HG03108 (cell line): ENCODE data around the gene ATXN8OS.
"Not testable (repeated sequence)": the region's sequence is repeated elsewhere in the genome, so short reads cannot be mapped to it uniquely, and the experiment has no call there.

Experiments used
- ATAC-seq: cut with Tn5 transposase; IDR thresholded peaks from one replicate; pipeline ENCODE4 v1.9.1; 2021; ENCODE audit warnings: moderate library complexity; ENCODE audit not compliant: unreplicated experiment

ATXN8OS gene

DNA sequence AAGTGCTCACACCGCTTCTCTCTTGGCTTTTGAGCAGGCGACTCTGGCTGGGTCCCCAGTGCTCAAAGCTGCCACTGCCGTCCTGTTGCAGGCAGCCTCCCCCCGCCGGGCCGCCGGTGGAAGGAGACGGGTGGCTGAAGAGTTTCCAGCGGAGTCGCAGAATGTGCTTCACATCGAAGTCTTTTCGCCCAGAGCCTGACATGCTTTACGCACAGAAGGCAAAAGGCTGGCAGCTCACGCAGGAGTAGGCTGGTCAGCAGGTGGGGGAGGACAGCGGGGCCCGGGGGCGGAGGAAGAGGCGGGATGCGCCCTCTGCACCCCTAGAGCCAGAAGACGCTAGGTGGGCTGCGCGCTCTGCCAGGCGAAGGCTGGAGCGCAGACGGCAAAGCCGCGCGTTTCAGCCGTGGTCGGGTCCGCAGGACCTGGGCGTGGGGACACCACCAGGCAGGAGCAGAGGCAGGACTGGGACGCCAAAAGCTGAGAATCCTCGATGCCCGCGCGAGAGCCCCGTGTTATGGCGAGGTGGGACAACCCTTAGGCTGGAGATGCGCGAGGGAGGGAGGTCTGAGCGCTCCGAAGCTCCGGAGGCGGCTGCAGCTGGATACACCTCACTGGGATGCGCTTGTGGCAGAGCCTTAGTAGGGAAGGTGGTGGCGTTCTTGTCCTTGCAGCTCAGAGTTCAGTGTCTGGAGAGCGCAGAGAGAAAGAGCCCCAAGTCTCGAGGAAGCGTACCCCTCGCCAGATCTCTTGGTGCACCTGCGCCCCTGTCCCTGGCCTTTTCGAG lies at the start of gene ATXN8OS:
ATXN8OS (plus strand) TSS at position 329 of the 784 bp plus-strand sequence.
- no peak for ATAC-seq

GRCh38 chr13:70080012-70080411 lies 27.6 kb upstream of the ATXN8OS start:
- ATAC-seq: no peak

DNA sequence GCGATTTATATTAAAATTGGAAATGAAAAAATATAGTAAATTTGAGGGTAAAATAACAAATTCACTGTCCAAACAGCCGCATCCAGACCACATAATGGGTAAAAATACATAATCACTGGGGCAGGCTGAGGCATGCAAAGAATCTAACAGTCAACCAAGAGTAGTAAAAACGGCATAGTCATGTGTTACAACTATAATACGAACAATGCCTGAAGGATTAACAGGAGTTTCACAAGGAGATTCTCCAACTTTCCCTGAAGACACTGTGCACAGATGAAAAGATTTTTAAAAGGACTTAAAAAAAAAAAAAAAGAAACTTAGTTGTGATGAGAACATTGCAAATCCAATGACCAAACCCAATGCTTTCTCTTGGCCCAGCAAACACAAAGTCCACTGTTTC lies 20.4 kb upstream of the ATXN8OS start:
- ATAC-seq: no peak

GRCh38 chr13:70088926-70089325 lies 18.7 kb upstream of the ATXN8OS start:
- ATAC-seq: no peak

DNA sequence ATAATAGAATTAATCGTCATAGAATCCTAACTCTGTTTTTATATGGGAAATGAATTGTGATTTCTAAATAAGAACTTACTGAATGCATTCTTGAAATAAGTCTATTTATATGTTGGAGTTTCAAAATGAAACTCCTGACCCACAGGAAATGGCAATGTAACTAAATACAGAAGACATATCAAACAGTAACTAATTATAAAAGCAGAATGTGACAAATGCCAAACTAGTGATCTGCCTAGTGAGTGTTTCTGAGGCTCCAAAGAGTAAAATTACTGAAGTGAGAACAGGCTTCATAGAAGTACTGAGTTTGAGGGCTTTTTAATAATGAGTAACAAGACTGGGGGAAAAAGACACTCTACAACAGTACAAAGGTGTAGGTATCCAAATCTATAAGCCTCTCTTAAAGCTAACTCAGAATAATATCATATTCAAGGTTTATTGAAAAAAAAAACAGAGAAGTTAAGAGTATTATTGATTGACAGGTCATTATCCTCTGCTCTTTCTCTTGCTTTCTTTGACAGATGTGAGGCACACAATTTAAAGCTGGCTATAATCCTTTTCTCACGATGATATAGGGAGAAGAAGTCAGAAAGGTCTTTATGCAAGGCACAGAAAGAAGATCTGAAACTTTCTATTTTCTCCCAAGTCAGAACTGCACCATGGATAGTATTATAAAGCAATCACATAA lies 17.4 kb upstream of the ATXN8OS start:
- ATAC-seq: peak; percentile 87

DNA sequence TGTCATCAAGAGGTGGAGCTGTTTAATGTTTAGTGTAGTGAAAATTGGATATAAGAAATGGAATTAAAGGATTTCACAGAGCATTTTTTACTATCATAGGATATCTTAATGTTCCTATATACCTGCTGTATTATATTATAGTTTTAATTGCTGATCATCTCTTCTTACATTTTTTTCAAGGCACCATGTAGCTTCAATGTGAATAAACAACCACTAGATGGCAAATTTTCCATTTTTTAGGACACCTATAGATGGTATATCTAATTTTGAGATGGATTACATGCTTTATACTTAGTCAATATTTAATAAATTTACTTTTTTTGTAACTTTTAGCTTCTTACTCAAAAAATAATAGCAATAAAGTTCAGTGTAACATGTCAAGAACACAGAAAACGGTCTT lies 9.0 kb upstream of the ATXN8OS start:
- ATAC-seq: no peak

GRCh38 chr13:70104481-70104880 lies 3.1 kb upstream of the ATXN8OS start:
- ATAC-seq: no peak

GRCh38 chr13:70107125-70107497 lies 515 bp upstream of the ATXN8OS start:
- ATAC-seq: no peak

DNA sequence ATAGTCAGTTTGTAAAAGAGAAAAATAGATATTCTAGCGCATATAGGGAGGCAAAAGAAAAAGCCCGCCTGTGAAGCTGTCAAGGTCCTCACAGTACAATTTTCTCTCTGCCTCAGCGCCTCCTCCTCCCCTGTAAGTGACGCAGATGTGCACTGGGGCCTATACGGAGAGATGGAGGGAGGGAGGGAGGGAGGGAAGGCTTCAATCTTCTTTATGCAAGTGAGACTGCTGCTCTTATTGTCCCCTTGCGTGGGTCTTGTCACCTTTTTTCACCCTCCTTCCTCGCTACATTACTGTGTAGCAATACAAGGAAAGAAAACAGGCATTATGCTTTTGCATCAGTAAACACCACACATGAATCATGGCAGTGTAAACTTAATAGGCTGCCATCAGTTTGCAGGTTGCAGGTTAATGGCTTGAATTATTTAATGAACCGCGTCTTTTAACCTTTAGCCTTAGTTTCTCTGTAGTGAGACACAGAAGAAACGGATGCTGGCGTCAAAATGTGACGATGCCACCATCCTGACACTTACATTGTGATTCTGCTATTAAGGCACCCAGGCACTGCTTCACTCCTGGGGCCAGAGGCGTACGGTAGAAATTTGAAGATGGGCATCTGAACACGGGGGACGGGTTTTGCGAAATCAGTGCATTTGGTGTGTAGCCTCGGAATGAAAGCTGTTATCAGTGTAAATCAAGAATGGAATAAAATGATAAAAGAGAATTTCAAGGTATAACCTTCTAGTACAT lies 905 bp downstream of the ATXN8OS start, which contains the start of gene KLHL1:
KLHL1 (minus strand) TSS at position 97 of the 750 bp plus-strand sequence. CDS start 753 bp downstream, outside the sequence.
- ATAC-seq: no peak

DNA sequence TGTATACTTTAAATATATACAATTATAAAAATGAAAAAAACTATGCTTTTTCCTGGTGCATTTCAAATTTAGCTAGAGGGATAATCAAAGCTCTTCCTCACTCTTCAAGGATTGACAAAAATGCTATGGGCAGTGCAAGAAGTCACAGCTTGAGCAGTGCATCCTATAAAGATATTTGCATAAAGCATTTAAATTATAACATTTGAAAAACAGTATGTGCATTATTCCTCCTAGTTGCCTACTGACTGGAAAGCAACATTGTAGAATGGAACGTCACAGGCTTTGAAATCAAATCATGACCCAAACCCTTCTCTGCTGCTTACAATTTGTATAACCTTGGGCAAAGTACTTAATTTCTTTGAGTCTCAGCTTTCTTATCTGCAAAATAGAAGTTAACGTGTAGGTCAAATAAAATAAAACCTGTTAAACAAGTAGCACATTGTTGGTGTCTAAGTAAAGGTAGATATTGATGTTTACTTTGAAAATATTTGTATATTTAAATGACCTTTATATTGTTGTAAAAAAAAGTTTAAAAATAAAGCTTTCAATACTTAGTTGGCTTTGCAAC lies 9.8 kb downstream of the ATXN8OS start:
- no peak for ATAC-seq

DNA sequence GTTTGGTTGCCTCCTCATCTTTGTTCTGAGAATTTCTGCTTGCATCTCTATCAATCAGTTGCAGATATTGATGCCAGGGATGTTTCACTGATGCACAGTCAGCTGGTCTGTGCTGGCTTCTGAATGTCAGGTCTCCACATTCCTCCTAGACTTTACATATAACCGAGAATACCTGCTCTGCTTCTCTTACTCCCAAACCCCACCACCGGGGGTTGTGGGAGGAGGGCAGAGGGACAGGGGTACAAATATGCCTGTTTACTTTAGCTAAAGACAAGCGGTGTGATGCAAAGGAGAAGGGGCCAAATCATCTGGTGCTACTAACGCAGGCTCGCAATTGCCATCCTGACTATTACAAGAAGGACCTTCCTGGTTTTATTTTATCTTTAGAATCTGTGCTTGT lies 18.1 kb downstream of the ATXN8OS start:
- no peak for ATAC-seq

DNA sequence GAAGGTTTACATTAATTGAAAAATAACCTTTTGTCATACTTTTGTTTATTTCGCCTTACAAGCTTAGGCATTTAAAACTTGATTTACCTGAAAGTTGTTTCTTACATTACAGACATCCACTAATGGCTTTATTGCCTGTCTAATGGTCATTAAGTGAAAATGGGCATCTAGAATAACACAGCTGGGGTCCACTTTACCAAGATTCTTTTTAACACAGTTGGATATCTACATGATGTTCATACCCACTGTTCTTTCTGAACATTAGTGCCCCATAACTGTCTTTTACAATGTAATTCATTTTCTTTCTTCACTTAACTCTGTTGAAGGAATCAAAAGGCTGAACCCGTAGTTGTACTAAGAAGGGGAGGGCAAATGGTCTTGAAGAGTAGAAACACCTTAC lies 20.5 kb downstream of the ATXN8OS start:
- no peak for ATAC-seq

- ATAC-seq: not testable (repeated sequence)
Observed at GRCh38 chr13:70142658-70143057, 35.0 kb downstream of the ATXN8OS start.

GRCh38 chr13:70162141-70162540 lies 54.5 kb downstream of the ATXN8OS start:
- no peak for ATAC-seq

DNA sequence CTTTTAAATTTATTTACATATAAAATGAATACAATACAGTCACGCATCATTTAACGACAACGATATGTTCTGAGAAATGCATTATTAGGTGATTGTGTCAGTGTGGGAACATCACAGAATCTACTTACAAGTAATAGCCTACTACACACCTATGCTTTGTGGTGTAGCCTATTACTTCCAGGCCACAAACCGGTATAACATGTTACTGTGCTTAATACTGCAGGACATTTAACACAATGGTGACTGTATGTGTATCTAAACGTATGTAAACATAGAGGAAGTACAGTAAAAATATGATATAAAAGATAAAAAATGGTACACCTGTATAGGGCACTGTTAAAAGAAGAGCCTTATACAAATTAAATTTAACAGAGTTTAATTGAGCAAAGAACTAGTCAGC lies 63.1 kb downstream of the ATXN8OS start:
- ATAC-seq: no peak

DNA sequence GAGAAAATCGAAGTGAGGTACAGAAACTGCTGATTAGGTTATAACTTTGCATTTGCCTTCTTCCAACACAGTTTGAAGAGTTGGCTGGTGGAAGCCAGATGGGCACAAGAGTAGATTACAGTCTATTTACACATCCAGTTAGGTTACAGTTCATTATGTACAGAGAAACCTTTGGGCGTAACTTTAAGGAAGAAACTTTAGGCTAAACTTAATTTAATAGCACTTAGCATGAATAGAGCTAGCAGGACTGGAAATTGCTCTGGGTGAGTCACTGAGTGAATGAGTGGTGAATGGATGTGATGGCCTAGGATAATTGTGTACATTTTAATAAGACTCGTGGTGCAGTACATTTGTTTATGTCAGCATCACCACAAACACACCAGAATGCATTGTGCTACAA lies 63.5 kb downstream of the ATXN8OS start:
- ATAC-seq: no peak

DNA sequence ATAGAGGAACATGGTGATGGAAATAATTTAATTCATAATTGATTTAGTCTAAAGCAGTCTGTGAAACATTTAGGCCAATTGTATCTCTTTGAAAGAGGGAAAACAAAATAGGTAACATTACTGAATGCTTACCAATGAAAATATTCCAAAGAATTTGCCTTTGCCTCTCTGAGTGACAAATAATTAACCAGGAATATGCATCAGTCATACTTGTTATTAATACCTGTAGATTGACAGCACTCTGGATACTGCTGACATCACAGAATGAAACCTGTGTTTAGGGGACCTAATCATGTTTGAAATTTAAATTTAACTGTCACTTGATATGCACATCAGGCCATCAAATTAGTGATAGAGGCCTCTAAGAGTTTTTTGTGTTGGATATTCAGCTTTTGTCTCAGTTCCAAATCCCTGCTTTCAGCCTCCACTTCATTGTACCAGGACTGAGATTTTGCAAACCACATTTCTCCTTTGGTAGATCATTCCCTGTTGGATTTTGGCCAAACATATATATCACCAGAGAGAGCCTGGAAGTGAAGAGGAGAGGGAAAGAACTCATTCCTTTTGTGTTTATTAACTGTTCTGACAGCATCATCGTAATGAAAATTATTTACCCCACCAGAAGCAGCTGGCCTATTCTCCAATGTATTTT lies 65.4 kb downstream of the ATXN8OS start:
- ATAC-seq: no peak

GRCh38 chr13:70173598-70173959 lies 66.0 kb downstream of the ATXN8OS start:
- ATAC-seq: no peak

GRCh38 chr13:70178346-70178745 lies 70.7 kb downstream of the ATXN8OS start:
- ATAC-seq: no peak
